Mesothelial cell of epicardium (in vitro differentiated cells): ENCODE results near the gene MAML2. TPM values are rescaled to one million over a fixed set of nuclear protein-coding genes. Genes with fewer than 3 reads are reported as not detected.

ENCODE experiments used
- DNase-seq, 2 experiments: peaks; one replicate each; pipeline ENCODE4 v3.0.0; 2021; ENCODE audit warnings: low spot score in 2 of 2; ENCODE audit not compliant: unreplicated experiment in 2 of 2
- H3K27ac Mint-ChIP-seq: 2 replicates; pipeline ENCODE4 v1.8.0; 2021; ENCODE audit warnings: mixed read lengths
- H3K27me3 Mint-ChIP-seq: 2 replicates; pipeline ENCODE4 v1.8.0; 2021; ENCODE audit warnings: low read depth, mixed read lengths
- H3K36me3 Mint-ChIP-seq: 2 replicates; pipeline ENCODE4 v1.8.0; 2021; ENCODE audit warnings: mixed read lengths
- H3K4me1 Mint-ChIP-seq: 2 replicates; pipeline ENCODE4 v1.8.0; 2021; ENCODE audit warnings: mixed read lengths
- H3K4me3 Mint-ChIP-seq: 2 replicates; pipeline ENCODE4 v1.8.0; 2021; ENCODE audit warnings: mild to moderate bottlenecking, moderate library complexity, mixed read lengths
- H3K9me3 Mint-ChIP-seq: 2 replicates; pipeline ENCODE4 v1.8.0; 2021; ENCODE audit warnings: mixed read lengths
- CTCF ChIP-seq: fragments of 200-600 bp; sonication (generic); IDR thresholded peaks from one replicate; pipeline ENCODE4 v1.5.0; 2021; ENCODE audit warnings: antibody characterized with exemption; ENCODE audit not compliant: unreplicated experiment
- total RNA-seq: library from RNA; stranded (reverse); gene quantifications from 3 replicates; pipeline ENCODE4 v1.2.1, GENCODE V29; 2021

The MAML2 gene
- total RNA-seq, 1 donor from 2014 or later = 38.3 TPM

GRCh38 chr11:96097844-96098421 lies 245.1 kb downstream of the MAML2 start:
- Mint-ChIP-seq H3K4me1 (peaks cover 77% of the 10 kb centered on the region), H3K27me3 (no peaks in the 10 kb centered on the region)
- TF ChIP-seq CTCF = no peak

GRCh38 chr11:96096360-96096759 lies 246.6 kb downstream of the MAML2 start:
- TF ChIP-seq CTCF = no peak
- DNase-seq = no peak
- Mint-ChIP-seq H3K4me1 (peaks cover 72% of the 10 kb centered on the region), H3K9me3 (no peaks in the 10 kb centered on the region), H3K36me3 (peaks cover 10% of the 10 kb centered on the region), H3K27ac (peak overlapping the region; percentile 97), H3K4me3 (peak overlapping the region; percentile 2), H3K27me3 (no peaks in the 10 kb centered on the region)

More at GRCh38 chr11:96097844-96098421, 245.1 kb downstream of the MAML2 start:
- DNase-seq = no peak
- H3K9me3 Mint-ChIP-seq = no peaks in the 10 kb centered on the region
- H3K4me3 Mint-ChIP-seq = no peak overlapping the region
- H3K27ac Mint-ChIP-seq = peak overlapping the region; percentile 97
- peaks cover 3% of the 10 kb centered on the region for H3K36me3 Mint-ChIP-seq

DNA sequence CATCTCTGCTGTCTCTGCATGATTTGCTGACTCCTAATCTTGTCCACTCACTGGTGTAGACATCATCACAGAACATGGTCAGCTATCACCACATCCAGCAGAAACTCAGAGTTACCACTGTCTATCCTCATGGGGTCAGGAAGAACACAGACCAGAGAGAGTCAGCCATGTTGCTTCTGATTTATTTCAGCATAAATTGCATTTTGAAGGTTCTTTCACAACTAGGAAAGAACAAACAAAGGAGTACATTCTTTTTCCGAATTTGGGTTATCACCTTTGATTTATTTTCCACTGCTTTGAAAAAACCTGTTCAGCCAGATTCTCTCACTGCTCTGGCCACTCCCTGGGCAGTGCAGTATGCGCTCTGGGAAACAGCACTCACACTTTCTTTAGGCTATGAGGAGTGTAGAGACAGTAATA lies 247.1 kb downstream of the MAML2 start:
- H3K27me3 Mint-ChIP-seq = no peaks in the 10 kb centered on the region
- H3K9me3 Mint-ChIP-seq = no peaks in the 10 kb centered on the region
- peaks cover 73% of the 10 kb centered on the region for H3K4me1 Mint-ChIP-seq
- H3K27ac Mint-ChIP-seq = peak overlapping the region; percentile 97
- peaks cover 10% of the 10 kb centered on the region for H3K36me3 Mint-ChIP-seq
- DNase-seq = no peak
- no peak for TF ChIP-seq CTCF
- peak overlapping the region; percentile 2 for H3K4me3 Mint-ChIP-seq

GRCh38 chr11:96094156-96094555 lies 248.8 kb downstream of the MAML2 start:
- TF ChIP-seq CTCF = no peak
- Mint-ChIP-seq H3K4me1 (peaks cover 81% of the 10 kb centered on the region), H3K27ac (peak overlapping the region; percentile 97), H3K9me3 (no peaks in the 10 kb centered on the region), H3K36me3 (peaks cover 10% of the 10 kb centered on the region), H3K4me3 (no peak overlapping the region), H3K27me3 (no peaks in the 10 kb centered on the region)
- DNase-seq = no peak

- Mint-ChIP-seq H3K4me1 (peaks cover 75% of the 10 kb centered on the region), H3K4me3 (no peak overlapping the region), H3K27me3 (no peaks in the 10 kb centered on the region), H3K36me3 (peaks cover 10% of the 10 kb centered on the region), H3K27ac (no peak overlapping the region), H3K9me3 (no peaks in the 10 kb centered on the region)
- no peak for DNase-seq
- TF ChIP-seq CTCF = no peak
Observed at GRCh38 chr11:96092511-96092910, 250.5 kb downstream of the MAML2 start.
